Activated CD8-positive, alpha-beta memory T cell treated with anti-CD3 and anti-CD28 coated beads, Interleukin-2, amount 10 ng/mL, durations not matched to agents 7 days and 5 days (primary cell): ENCODE measurements around the gene SYP. TPM values are rescaled to one million over a fixed set of nuclear protein-coding genes. Genes with fewer than 3 reads are reported as not detected.

Source experiments
- ATAC-seq: fragments of 150-1000 bp; cut with Tn5 transposase; one replicate; pipeline ENCODE4 v1.10.0; 2021; ENCODE audit warnings: moderate library complexity
- CTCF ChIA-PET: fragments of 350-600 bp; sonication (Branson Sonifier 250); formaldehyde crosslinking; loops from one replicate; lab custom pipeline; 2021; ENCODE audit warnings: antibody characterized with exemption; lab: Charles Lee
- DNase-seq: peaks from one replicate; pipeline ENCODE4 v3.0.0-alpha.2; 2020
- H3K27ac Mint-ChIP-seq: one replicate; pipeline ENCODE4 v1.8.0; 2021; ENCODE audit warnings: mild to moderate bottlenecking, mixed read lengths
- H3K27me3 Mint-ChIP-seq: one replicate; pipeline ENCODE4 v1.8.0; 2021; ENCODE audit warnings: mixed read lengths
- H3K36me3 Mint-ChIP-seq: one replicate; pipeline ENCODE4 v1.8.0; 2021; ENCODE audit warnings: mild to moderate bottlenecking, mixed read lengths
- H3K4me1 Mint-ChIP-seq: one replicate; pipeline ENCODE4 v1.8.0; 2021; ENCODE audit warnings: mixed read lengths
- H3K4me3 Mint-ChIP-seq: one replicate; pipeline ENCODE4 v1.8.0; 2021; ENCODE audit warnings: mild to moderate bottlenecking, moderate library complexity, mixed read lengths
- H3K9me3 Mint-ChIP-seq: one replicate; pipeline ENCODE4 v1.8.0; 2022; ENCODE audit warnings: low read depth, mixed read lengths
- total RNA-seq, 2 experiments: library from RNA; stranded (reverse); gene quantifications; one replicate each; pipeline ENCODE4 v1.2.3, GENCODE V29; 2021

SYP gene
- total RNA-seq, 2 experiments from 2014 or later, result 1.9 to 3.9 TPM

- no peaks in the 10 kb centered on the region for H3K27me3 Mint-ChIP-seq
- H3K4me1 Mint-ChIP-seq, result no peaks in the 10 kb centered on the region
- ATAC-seq (no peak), DNase-seq (no peak)
- H3K27ac Mint-ChIP-seq, result no peak overlapping the region
- no peaks in the 10 kb centered on the region for H3K9me3 Mint-ChIP-seq
- H3K4me3 Mint-ChIP-seq, result no peak overlapping the region
- CTCF ChIA-PET, result interaction anchor here (1.7 kb wide), 1 partner anchor 18 kb away, joined by 5 read pairs; no protein-coding TSS in a partner anchor
- no peaks in the 10 kb centered on the region for H3K36me3 Mint-ChIP-seq
Measured at GRCh38 chrX:49210406-49210805, 10.4 kb upstream of the SYP start.

- CTCF ChIA-PET, result interaction anchor here (1.7 kb wide), 1 partner anchor 17 kb away, joined by 5 read pairs; no protein-coding TSS in a partner anchor
- no peak overlapping the region for H3K27ac Mint-ChIP-seq
- H3K36me3 Mint-ChIP-seq, result no peaks in the 10 kb centered on the region
- ATAC-seq, result no peak
- H3K9me3 Mint-ChIP-seq, result no peaks in the 10 kb centered on the region
- no peak overlapping the region for H3K4me3 Mint-ChIP-seq
- no peaks in the 10 kb centered on the region for H3K4me1 Mint-ChIP-seq
- no peaks in the 10 kb centered on the region for H3K27me3 Mint-ChIP-seq
- DNase-seq, result no peak
Measured at GRCh38 chrX:49209434-49210251, 9.7 kb upstream of the SYP start.

GRCh38 chrX:49208399-49208798 lies 8.4 kb upstream of the SYP start:
- Mint-ChIP-seq H3K9me3 (no peaks in the 10 kb centered on the region), H3K4me1 (no peaks in the 10 kb centered on the region), H3K36me3 (no peaks in the 10 kb centered on the region), H3K4me3 (no peak overlapping the region), H3K27me3 (no peaks in the 10 kb centered on the region), H3K27ac (no peak overlapping the region)
- ATAC-seq (no peak), DNase-seq (no peak)
- CTCF ChIA-PET, result interaction anchor here (1.7 kb wide), 1 partner anchor 16 kb away, joined by 5 read pairs; no protein-coding TSS in a partner anchor

- DNase-seq (no peak), ATAC-seq (no peak)
- H3K4me1 Mint-ChIP-seq, result peaks cover 1% of the 10 kb centered on the region
- no peaks in the 10 kb centered on the region for H3K36me3 Mint-ChIP-seq
- H3K9me3 Mint-ChIP-seq, result no peaks in the 10 kb centered on the region
- CTCF ChIA-PET, result no interaction called here
- no peaks in the 10 kb centered on the region for H3K27me3 Mint-ChIP-seq
- H3K4me3 Mint-ChIP-seq, result no peak overlapping the region
- no peak overlapping the region for H3K27ac Mint-ChIP-seq
Measured at GRCh38 chrX:49206543-49206942, 6.5 kb upstream of the SYP start.

- CTCF ChIA-PET, result no interaction called here
- Mint-ChIP-seq H3K27me3 (no peaks in the 10 kb centered on the region), H3K4me1 (peaks cover 5% of the 10 kb centered on the region), H3K27ac (no peak overlapping the region), H3K4me3 (no peak overlapping the region), H3K36me3 (no peaks in the 10 kb centered on the region), H3K9me3 (no peaks in the 10 kb centered on the region)
- ATAC-seq (no peak), DNase-seq (no peak)
Measured at GRCh38 chrX:49205443-49205842, 5.5 kb upstream of the SYP start.

- DNase-seq, result no peak
- CTCF ChIA-PET, result no interaction called here
- no peaks in the 10 kb centered on the region for H3K36me3 Mint-ChIP-seq
- no peak overlapping the region for H3K27ac Mint-ChIP-seq
- no peaks in the 10 kb centered on the region for H3K9me3 Mint-ChIP-seq
- no peak for ATAC-seq
- H3K4me1 Mint-ChIP-seq, result peaks cover 5% of the 10 kb centered on the region
- no peak overlapping the region for H3K4me3 Mint-ChIP-seq
- no peaks in the 10 kb centered on the region for H3K27me3 Mint-ChIP-seq
Measured at GRCh38 chrX:49204709-49205108, 4.7 kb upstream of the SYP start.

GRCh38 chrX:49204017-49204416 lies 4.0 kb upstream of the SYP start:
- Mint-ChIP-seq H3K27ac (no peak overlapping the region), H3K9me3 (no peaks in the 10 kb centered on the region), H3K36me3 (no peaks in the 10 kb centered on the region), H3K4me3 (no peak overlapping the region), H3K4me1 (peaks cover 6% of the 10 kb centered on the region), H3K27me3 (no peaks in the 10 kb centered on the region)
- no peak for ATAC-seq
- no peak for DNase-seq
- CTCF ChIA-PET, result no interaction called here

GRCh38 chrX:49203536-49203935 lies 3.5 kb upstream of the SYP start:
- no peaks in the 10 kb centered on the region for H3K27me3 Mint-ChIP-seq
- H3K9me3 Mint-ChIP-seq, result no peaks in the 10 kb centered on the region
- H3K27ac Mint-ChIP-seq, result no peak overlapping the region
- peaks cover 11% of the 10 kb centered on the region for H3K4me1 Mint-ChIP-seq
- ATAC-seq (no peak), DNase-seq (no peak)
- no peaks in the 10 kb centered on the region for H3K36me3 Mint-ChIP-seq
- CTCF ChIA-PET, result no interaction called here
- H3K4me3 Mint-ChIP-seq, result no peak overlapping the region

- Mint-ChIP-seq H3K4me1 (peaks cover 16% of the 10 kb centered on the region), H3K4me3 (no peak overlapping the region), H3K27ac (no peak overlapping the region), H3K9me3 (no peaks in the 10 kb centered on the region), H3K36me3 (no peaks in the 10 kb centered on the region), H3K27me3 (no peaks in the 10 kb centered on the region)
- CTCF ChIA-PET, result no interaction called here
- no peak for ATAC-seq
- DNase-seq, result no peak
Measured at GRCh38 chrX:49202022-49202421, 2.0 kb upstream of the SYP start.

- no peak overlapping the region for H3K27ac Mint-ChIP-seq
- H3K36me3 Mint-ChIP-seq, result no peaks in the 10 kb centered on the region
- no peaks in the 10 kb centered on the region for H3K27me3 Mint-ChIP-seq
- CTCF ChIA-PET, result no interaction called here
- H3K4me1 Mint-ChIP-seq, result peaks cover 16% of the 10 kb centered on the region
- H3K9me3 Mint-ChIP-seq, result no peaks in the 10 kb centered on the region
- peak overlapping the region; percentile 26 for H3K4me3 Mint-ChIP-seq
- DNase-seq, result no peak
- ATAC-seq, result no peak
Measured at GRCh38 chrX:49199315-49199595, 738 bp downstream of the SYP start.

GRCh38 chrX:49198540-49199314 lies 1.3 kb downstream of the SYP start:
- ATAC-seq (no peak), DNase-seq (no peak)
- Mint-ChIP-seq H3K9me3 (no peaks in the 10 kb centered on the region), H3K27ac (peak overlapping the region; percentile 7), H3K36me3 (no peaks in the 10 kb centered on the region), H3K27me3 (no peaks in the 10 kb centered on the region), H3K4me1 (peaks cover 20% of the 10 kb centered on the region), H3K4me3 (peak overlapping the region; percentile 35)
- CTCF ChIA-PET, result no interaction called here

- no peak overlapping the region for H3K4me3 Mint-ChIP-seq
- no peak for DNase-seq
- no peak for ATAC-seq
- H3K27me3 Mint-ChIP-seq, result no peaks in the 10 kb centered on the region
- CTCF ChIA-PET, result no interaction called here
- H3K36me3 Mint-ChIP-seq, result no peaks in the 10 kb centered on the region
- H3K4me1 Mint-ChIP-seq, result peaks cover 30% of the 10 kb centered on the region
- H3K27ac Mint-ChIP-seq, result no peak overlapping the region
- H3K9me3 Mint-ChIP-seq, result no peaks in the 10 kb centered on the region
Measured at GRCh38 chrX:49197543-49198087, 2.4 kb downstream of the SYP start.

GRCh38 chrX:49193542-49193964 lies 6.4 kb downstream of the SYP start:
- DNase-seq (peak; percentile 51), ATAC-seq (no peak)
- H3K27me3 Mint-ChIP-seq, result no peaks in the 10 kb centered on the region
- H3K27ac Mint-ChIP-seq, result peak overlapping the region; percentile 47
- H3K9me3 Mint-ChIP-seq, result no peaks in the 10 kb centered on the region
- no peak overlapping the region for H3K4me3 Mint-ChIP-seq
- H3K4me1 Mint-ChIP-seq, result peaks cover 35% of the 10 kb centered on the region
- CTCF ChIA-PET, result interaction anchor here (0.8 to 4.5 kb wide), 15 partner anchors 9 to 729 kb away, joined by 3 to 31 read pairs (median 4); partner anchors contain the start of gene CCDC22
- H3K36me3 Mint-ChIP-seq, result peaks cover 1% of the 10 kb centered on the region
